Measurements from ENCODE around the gene KRT76.

Gene KRT76

DNA sequence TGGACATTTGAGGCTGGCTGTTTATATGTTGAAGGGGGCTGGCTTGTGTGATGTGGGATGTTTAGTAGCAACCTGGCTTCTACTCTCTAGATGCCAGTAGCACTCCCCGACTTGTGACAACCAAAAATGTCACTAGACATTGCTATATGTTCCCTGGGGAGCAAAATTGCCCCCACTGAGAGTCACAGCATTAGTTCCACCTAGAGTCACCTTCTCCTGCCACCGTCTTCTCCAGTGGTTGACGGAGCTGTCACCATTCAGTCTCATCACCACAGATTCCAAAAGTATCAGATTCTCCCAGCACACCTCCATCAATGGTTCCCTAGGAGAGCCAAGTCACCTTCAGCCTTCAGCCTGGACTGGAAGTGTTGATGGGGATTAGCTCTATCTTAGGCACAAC lies 7.8 kb upstream of the KRT76 start:
- in situ Hi-C loops (cut with MboI; ENCODE audit: low sequenced_read_pairs) = no loop called here

DNA sequence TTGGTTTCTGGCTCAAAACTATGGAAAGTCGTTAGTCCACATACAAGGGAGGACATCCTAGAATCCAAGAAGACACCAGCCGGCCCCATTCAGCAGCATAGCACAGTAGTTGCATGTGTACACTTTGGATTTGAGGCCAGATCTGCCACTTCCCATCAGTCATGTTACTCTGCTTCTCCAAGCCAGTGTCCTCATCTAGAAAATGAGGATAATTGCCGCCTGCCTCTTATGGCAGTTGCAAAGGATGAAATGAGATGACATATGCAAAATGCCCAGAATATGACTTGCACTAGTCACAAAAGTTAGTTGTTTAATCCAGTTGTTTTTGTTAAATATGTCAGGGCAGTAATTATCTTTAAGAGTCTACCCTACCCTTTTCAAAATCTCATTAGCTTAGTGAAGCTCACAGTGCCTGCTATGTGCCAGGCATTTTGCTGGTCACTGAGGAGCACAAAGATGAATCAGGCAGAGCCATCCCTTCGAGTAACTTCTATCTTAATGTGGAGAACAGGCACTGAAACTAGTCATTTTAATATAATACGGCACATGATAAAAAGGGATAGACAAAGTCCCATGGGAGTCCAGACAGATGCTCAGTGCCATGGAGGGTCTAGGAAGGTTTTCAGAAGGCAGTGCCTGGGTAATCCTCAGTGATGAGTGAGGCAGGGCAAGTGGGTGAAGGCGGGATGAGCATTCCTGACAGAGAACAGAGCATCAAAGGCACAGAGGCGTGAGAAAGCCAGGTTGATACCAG lies 6.6 kb upstream of the KRT76 start:
- in situ Hi-C loops (cut with MboI; ENCODE audit: low sequenced_read_pairs) = no loop called here

- in situ Hi-C loops (cut with MboI; ENCODE audit: low sequenced_read_pairs) = no loop called here
Measured at GRCh38 chr12:52782502-52782901, 5.4 kb upstream of the KRT76 start.

DNA sequence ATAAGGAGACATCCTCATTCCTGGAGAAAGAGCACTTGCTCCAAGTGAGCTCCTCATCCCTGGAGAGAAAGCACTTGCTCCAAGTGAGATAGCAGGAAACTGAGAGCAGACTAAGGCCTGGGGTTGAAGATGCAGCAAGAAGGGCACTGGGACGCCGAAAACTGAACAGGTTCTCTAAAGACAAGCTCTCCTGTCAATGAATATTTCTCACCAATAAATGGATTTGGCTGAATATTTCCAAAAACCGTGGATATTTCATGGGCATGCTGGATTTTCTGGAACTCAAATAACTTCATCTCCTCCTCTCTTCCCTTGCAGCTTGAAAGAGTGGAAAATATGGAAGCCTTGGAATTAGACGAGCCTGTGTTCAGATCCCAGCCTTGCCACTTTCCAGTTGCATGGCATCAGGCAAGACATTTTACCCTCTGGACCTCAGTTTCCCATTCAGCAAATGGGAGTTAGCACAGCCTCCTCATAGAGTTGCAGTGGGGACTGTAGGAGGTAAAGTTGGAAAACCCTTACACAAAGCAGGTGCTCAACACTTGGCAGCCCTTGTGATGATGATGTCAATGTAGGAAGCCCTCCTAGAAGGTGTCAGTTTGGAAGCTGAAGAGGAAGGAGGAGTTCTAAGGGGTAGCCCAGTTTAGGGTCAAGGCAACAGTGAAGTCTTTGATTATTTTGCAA lies 4.4 kb upstream of the KRT76 start:
- in situ Hi-C loops (cut with MboI; ENCODE audit: low sequenced_read_pairs) = no loop called here

DNA sequence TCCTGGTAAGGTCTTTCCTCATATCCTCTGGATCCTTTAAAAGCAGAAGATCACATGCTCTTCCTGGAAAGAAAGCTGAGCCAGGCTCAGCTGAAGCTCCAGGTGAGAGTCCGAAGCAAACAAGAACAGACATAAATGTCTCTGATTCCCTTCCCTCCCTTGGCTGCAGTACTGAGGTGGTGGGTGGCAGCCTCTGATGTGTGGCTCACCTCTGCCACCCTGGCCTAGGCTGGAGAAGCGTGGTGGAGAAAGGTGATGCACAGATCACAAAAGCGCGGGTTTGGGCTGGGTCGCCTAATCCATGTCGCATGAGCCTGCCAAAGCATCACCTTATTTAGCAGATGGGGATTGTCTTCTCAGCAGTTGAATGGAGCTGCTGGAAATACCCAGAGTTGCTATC lies 2.8 kb upstream of the KRT76 start:
- in situ Hi-C loops (cut with MboI; ENCODE audit: low sequenced_read_pairs) = no loop called here

- in situ Hi-C loops (cut with MboI; ENCODE audit: low sequenced_read_pairs) = no loop called here
Measured at GRCh38 chr12:52778833-52779232, 1.7 kb upstream of the KRT76 start.

GRCh38 chr12:52777566-52777965 lies 421 bp upstream of the KRT76 start:
- in situ Hi-C loops (cut with MboI; ENCODE audit: low sequenced_read_pairs) = no loop called here

DNA sequence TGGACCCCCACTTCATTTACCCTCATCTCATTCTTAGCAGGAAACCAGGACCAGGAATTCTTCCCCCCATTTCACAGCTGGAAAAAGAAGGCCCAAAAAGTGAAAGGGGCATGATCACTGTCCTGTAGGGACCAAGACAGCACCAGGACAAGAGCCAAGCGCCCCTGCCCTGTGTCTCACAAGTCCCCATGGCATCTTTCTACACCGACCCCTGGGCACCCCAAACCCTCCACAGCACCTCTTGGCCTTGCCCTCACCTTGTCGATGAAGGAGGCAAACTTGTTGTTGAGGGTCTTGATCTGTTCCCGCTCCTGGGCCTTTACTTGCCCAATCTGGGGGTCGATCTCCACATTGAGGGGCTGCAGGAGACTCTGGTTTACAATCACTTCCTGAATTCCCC lies 710 bp downstream of the KRT76 start:
- in situ Hi-C loops (cut with MboI; ENCODE audit: low sequenced_read_pairs) = no loop called here

DNA sequence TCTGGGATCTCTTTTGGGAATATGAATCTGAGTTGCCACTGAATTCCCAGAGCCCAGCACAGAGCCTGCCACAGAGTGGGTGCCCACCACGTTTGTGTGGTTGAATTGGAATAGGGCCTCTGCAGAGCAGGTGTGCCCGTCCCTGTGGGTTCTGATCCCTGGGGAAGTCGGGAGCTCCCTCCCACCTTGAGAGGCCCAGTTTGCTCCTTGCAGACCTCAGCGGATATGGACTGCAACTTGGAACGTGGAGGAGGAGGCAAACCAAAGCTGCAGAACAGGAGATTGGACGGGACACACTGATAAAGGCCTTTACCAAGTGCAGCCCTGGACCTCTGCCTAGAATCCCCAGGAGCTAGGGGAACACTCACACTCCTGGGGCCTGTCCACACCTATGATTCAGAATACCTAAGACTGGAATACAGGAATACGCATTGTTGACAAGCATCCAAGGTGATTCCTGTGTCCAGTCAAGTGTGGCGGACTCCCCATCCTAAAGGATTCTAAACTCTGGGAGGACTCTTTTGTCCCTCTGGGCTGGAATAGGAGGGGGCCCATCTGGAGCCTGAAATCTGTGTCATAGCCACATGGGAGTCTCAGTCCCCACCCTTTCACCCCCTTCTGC lies 2.4 kb downstream of the KRT76 start:
- in situ Hi-C loops (cut with MboI; ENCODE audit: low sequenced_read_pairs) = no loop called here

DNA sequence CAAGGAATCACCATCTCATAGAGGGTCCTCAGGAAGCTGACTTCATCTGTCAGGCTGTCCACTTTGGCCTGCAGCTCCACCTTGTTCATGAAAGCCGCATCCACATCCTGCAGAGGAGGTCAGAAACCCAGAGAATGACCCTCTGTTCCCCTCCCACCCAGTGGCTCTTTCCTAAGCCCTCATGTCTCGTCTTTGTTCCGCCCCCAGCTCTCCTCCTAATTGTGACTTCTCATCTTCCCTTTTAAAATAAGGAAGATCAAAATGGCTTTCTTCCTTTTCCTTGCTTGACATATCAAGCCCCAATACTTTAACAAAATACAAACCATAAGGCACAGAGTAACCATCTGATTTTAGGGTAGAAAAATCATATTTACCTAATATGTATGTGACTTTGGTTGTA lies 4.4 kb downstream of the KRT76 start:
- in situ Hi-C loops (cut with MboI; ENCODE audit: low sequenced_read_pairs) = no loop called here

- in situ Hi-C loops (cut with MboI; ENCODE audit: low sequenced_read_pairs) = no loop called here
Measured at GRCh38 chr12:52772188-52772587, 5.0 kb downstream of the KRT76 start.

GRCh38 chr12:52771505-52771904 lies 5.6 kb downstream of the KRT76 start:
- in situ Hi-C loops (cut with MboI; ENCODE audit: low sequenced_read_pairs) = no loop called here

- in situ Hi-C loops (cut with MboI; ENCODE audit: low sequenced_read_pairs) = no loop called here
Measured at GRCh38 chr12:52771088-52771487, 6.1 kb downstream of the KRT76 start.

- in situ Hi-C loops (cut with MboI; ENCODE audit: low sequenced_read_pairs) = no loop called here
Measured at GRCh38 chr12:52769946-52770345, 7.2 kb downstream of the KRT76 start.

- in situ Hi-C loops (cut with MboI; ENCODE audit: low sequenced_read_pairs) = no loop called here
Measured at GRCh38 chr12:52769354-52769753, 7.8 kb downstream of the KRT76 start.

GRCh38 chr12:52768479-52769200 lies 8.5 kb downstream of the KRT76 start:
- in situ Hi-C loops (cut with MboI; ENCODE audit: low sequenced_read_pairs) = no loop called here

- in situ Hi-C loops (cut with MboI; ENCODE audit: low sequenced_read_pairs) = no loop called here
Measured at GRCh38 chr12:52767427-52767826, 9.7 kb downstream of the KRT76 start.

GRCh38 chr12:52767020-52767379 lies 10.1 kb downstream of the KRT76 start:
- in situ Hi-C loops (cut with MboI; ENCODE audit: low sequenced_read_pairs) = no loop called here

DNA sequence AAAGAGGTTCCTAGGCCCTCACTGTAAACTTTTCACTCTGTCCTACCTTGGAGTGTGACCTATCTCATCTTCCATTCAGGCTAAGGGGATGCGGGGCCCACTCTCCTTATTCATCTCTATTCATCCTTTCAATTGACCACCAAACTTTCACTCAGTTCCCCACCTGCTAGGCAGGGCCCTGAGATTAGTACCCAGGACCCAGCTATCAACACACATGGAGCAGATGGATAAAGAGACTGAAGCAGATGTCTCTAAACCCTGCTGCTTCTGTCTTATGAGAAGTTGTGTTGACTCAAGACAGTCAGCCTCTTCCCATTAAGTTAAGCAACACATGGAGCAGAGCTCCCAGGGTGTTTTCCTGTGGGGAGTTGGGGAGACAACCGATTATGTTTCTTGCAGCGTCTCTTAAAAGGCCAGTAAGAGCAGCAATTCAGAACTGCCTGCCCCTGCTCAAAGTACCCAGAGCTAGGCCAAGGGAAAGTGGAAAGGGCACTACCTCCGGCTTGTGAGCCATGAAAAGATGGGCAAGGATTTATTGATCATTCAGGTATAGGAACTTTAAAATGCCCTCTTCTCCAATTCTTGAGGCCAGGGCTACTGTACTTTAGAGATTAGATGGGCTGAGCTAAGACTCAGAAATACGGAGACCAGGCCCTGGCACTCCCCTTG lies 10.7 kb downstream of the KRT76 start:
- in situ Hi-C loops (cut with MboI; ENCODE audit: low sequenced_read_pairs) = no loop called here

GRCh38 chr12:52765702-52766101 lies 11.4 kb downstream of the KRT76 start:
- in situ Hi-C loops (cut with MboI; ENCODE audit: low sequenced_read_pairs) = no loop called here

GRCh38 chr12:52763991-52764390 lies 13.2 kb downstream of the KRT76 start:
- in situ Hi-C loops (cut with MboI; ENCODE audit: low sequenced_read_pairs) = no loop called here

Data from HL-60/S4 treated with phorbol 12-myristate 13-acetate at 8.2 ng/mL for 4 days and 3 days (cell line).